Measurements from ENCODE around the gene ANKRD23.

DNA sequence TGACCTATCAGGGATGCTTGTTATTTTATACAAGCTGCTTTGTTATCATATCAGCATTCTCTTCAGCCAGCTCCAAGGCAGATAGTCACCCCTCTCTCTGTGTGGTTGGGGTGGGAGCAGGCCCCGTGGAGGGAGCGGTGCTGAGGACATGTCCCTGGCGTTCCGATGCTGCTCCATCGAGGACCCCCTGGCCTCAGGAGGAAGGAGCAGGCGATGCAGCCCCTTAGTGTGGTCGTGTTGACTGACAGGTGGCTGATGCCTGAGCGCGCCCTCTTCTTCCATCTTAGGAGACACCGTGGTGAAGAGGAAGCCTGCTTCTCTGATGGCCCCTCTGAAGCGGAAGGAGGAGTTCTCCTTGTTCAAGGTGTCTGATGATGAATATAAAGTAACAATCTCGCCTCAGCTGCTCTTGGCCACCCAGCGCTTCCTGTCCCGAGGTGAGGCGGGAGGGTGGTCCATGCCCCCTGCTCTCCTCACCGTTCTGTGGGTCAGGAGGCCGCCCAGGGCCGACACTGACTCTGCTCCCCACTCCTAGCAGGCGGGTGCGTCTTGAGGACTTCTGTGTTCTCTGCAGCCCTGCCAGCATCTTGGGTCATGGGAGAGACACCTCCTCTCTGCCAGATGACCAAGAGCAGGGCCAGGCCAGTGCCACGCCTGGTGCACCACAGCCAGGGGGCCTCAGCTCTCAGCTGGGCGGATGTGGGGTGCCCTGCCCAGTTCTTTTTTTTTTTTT lies 17.1 kb downstream of the ANKRD23 start:
- TF ChIP-seq TARDBP (IDR thresholded peaks at IDR 0.05) (no peak), PKNOX1 (IDR thresholded peaks at IDR 0.05) (no peak), BHLHE40 (IDR thresholded peaks at IDR 0.05; ENCODE audit: borderline replicate concordance) (no peak), FOXA1 (IDR thresholded peaks at IDR 0.05) (no peak), FOXM1 (IDR thresholded peaks at IDR 0.05; ENCODE audit: borderline replicate concordance) (no peak)

Measured in HEK293T (cell line).